Articular chondrocyte of knee joint (primary cell): ENCODE results near the gene VTN. TPM values are rescaled to one million over a fixed set of nuclear protein-coding genes. Genes with fewer than 3 reads are reported as not detected.

ENCODE experiments used
- total RNA-seq: library from RNA; depleted of rRNA; stranded (reverse); fragments of >200 nt; gene quantifications from 2 replicates; pipeline ENCODE4 v1.2.3, GENCODE V29; 2012

Gene VTN
- total RNA-seq = 0.22 and 0.65 TPM in 2 replicates

GRCh38 chr17:28370035-28370743 lies at the start of gene VTN:
VTN (minus strand) TSS chr17:28370307; CDS start chr17:28370203, 104 bp downstream.

GRCh38 chr17:28405632-28406472 lies 35.7 kb upstream of the VTN start, which contains the start of gene SLC46A1:
SLC46A1 (minus strand) TSS chr17:28406212; CDS start chr17:28406114, 98 bp downstream.

GRCh38 chr17:28371245-28372202 lies 1.4 kb upstream of the VTN start, which contains the start of gene SARM1:
SARM1 (plus strand) TSS chr17:28371694; CDS start chr17:28372033, 339 bp downstream.

GRCh38 chr17:28364665-28365363 lies 5.3 kb downstream of the VTN start, which contains the start of gene SEBOX:
SEBOX (minus strand) TSS chr17:28365199; CDS start chr17:28365151, 48 bp downstream.

GRCh38 chr17:28357061-28357900 lies 12.8 kb downstream of the VTN start, which contains the start of gene POLDIP2:
POLDIP2 (minus strand) TSS chr17:28357527; CDS start chr17:28357448, 79 bp downstream.

GRCh38 chr17:28335201-28335958 lies 34.7 kb downstream of the VTN start, which contains the start of the genes IFT20 and TNFAIP1:
IFT20 (minus strand) TSS chr17:28335472; CDS start chr17:28331985, 3,487 bp downstream.
TNFAIP1 (plus strand) TSS chr17:28335761; CDS start chr17:28339522, 3,761 bp downstream.

GRCh38 chr17:28318759-28319597 lies 51.1 kb downstream of the VTN start, which contains the start of gene TMEM97:
TMEM97 (plus strand) TSS chr17:28319200; CDS start chr17:28319240, 40 bp downstream.

Other genes with a start within 250 kb of the VTN start
- gene TMEM97, start 51.1 kb downstream of the VTN start, total RNA-seq = 9.0 and 11.3 TPM in 2 replicates
- 52.9 and 63.3 TPM in 2 replicates for gene IFT20, start 34.8 kb downstream of the VTN start, total RNA-seq
- gene TNFAIP1, start 34.5 kb downstream of the VTN start, total RNA-seq = 31.2 and 33.3 TPM in 2 replicates
- 74.8 and 81.3 TPM in 2 replicates for gene POLDIP2, start 12.8 kb downstream of the VTN start, total RNA-seq
- gene SEBOX, start 5.1 kb downstream of the VTN start, total RNA-seq = not detected in 2 replicates
- 12.5 and 14.1 TPM in 2 replicates for gene SARM1, start 1.4 kb upstream of the VTN start, total RNA-seq
- gene SLC46A1, start 35.9 kb upstream of the VTN start, total RNA-seq = 7.0 and 7.6 TPM in 2 replicates
- not detected in 2 replicates for gene SLC13A2, start 103.3 kb upstream of the VTN start, total RNA-seq
- 0.11 and 0.13 TPM in 2 replicates for gene FOXN1, start 136.0 kb upstream of the VTN start, total RNA-seq
- gene UNC119, start 182.3 kb upstream of the VTN start, total RNA-seq = 20.5 and 23.0 TPM in 2 replicates
- gene PIGS, start 201.2 kb upstream of the VTN start, total RNA-seq = 48.9 and 52.0 TPM in 2 replicates
- gene ALDOC, start 206.6 kb upstream of the VTN start, total RNA-seq = 38.7 and 48.5 TPM in 2 replicates
- 14.4 and 19.3 TPM in 2 replicates for gene SPAG5, start 228.7 kb upstream of the VTN start, total RNA-seq
- gene RSKR, start 243.9 kb upstream of the VTN start, total RNA-seq = 3.8 and 5.5 TPM in 2 replicates